HG03432 (cell line): ENCODE measurements around the gene NCOA1.
"Not testable (repeated sequence)": the region's sequence is repeated elsewhere in the genome, so short reads cannot be mapped to it uniquely, and the experiment has no call there.

Experiments
- ATAC-seq: cut with Tn5 transposase; IDR thresholded peaks from one replicate; pipeline ENCODE4 v1.9.1; 2021; ENCODE audit warnings: mild to moderate bottlenecking, moderate library complexity; ENCODE audit not compliant: unreplicated experiment

NCOA1 gene

DNA sequence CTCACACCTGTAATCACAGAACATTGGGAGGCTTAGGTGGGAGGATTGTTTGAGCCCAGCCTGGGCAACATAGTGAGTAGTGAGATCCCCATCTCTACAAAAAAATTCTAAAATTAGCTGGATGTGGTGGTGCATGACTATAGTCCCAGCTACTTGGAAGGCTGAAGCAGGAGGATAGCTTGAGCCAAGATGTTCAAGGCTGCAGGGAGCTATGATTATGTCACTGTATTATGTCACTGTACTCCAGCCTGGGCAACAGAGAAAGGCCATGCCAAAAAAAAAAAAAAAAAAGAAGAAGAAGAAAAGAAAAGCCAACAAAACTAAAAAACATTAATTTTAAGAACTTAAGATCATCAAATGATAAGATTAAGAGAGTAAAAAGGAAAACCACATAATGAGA, 17.4 kb upstream of the NCOA1 start:
- ATAC-seq = no peak

DNA sequence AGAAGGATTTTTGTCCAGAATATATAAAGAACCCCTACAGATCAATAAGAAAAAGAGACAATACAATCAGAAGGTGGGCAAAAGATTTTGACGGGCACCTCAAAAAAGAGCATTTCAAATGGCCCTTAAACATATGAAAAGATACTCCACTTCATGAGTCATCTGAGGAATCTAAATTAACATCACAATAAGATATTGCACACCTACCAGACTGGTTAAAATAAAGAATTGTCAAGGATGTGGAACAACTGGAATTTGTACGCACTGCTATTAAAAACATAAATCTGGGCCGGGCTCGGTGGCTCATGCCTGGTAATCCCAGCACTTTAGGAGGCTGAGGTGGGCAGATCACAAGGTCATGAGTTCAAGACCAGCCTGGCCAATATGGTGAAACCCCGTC, 17.0 kb upstream of the NCOA1 start:
- no peak for ATAC-seq

- ATAC-seq = no peak
Observed at GRCh38 chr2:24477229-24477628, 13.8 kb upstream of the NCOA1 start.

DNA sequence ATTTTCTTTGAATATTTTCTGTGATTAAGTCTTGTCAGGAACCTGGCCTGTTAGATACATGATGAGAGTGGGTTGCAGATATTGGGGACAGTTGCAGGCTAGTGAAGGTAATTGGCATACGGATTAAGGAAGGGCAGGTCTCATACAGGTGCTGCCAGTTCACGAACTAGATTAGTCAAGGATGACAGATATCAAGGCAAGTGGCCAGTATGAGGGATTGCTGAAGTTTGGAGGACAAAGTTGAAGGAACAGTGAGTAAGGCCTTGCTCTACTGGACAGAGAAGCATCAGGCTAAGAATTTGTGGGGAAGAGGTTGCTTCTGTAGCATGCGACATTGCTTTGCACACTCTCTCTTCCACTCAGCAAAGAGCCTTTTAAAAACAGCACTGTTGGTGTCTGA, 12.8 kb upstream of the NCOA1 start:
- ATAC-seq = no peak

GRCh38 chr2:24480245-24480644, 10.8 kb upstream of the NCOA1 start:
- no peak for ATAC-seq

- no peak for ATAC-seq
Observed at GRCh38 chr2:24482251-24482971, 8.6 kb upstream of the NCOA1 start.

- ATAC-seq = no peak
Observed at GRCh38 chr2:24482972-24483300, 8.1 kb upstream of the NCOA1 start.

GRCh38 chr2:24484677-24485076, 6.4 kb upstream of the NCOA1 start:
- not testable (repeated sequence) for ATAC-seq

DNA sequence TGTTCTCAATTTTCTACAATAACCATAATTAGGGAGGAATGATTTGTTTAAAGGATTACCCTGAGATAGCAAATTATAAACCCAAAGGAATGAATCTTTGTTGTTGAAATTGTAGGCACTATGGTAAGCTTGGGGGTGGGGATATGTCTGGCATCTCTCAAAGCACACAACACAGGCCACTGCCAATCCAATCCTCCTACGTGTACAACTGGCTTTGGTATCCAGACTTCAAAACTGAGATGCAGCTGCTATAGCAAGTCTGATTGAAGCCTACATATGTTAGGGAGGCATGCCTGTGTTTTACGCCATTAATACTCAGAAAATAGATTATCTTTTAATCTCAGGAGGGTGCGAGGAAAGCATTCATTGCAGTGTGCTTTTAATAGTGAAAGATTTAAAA, 5.9 kb upstream of the NCOA1 start:
- no peak for ATAC-seq

DNA sequence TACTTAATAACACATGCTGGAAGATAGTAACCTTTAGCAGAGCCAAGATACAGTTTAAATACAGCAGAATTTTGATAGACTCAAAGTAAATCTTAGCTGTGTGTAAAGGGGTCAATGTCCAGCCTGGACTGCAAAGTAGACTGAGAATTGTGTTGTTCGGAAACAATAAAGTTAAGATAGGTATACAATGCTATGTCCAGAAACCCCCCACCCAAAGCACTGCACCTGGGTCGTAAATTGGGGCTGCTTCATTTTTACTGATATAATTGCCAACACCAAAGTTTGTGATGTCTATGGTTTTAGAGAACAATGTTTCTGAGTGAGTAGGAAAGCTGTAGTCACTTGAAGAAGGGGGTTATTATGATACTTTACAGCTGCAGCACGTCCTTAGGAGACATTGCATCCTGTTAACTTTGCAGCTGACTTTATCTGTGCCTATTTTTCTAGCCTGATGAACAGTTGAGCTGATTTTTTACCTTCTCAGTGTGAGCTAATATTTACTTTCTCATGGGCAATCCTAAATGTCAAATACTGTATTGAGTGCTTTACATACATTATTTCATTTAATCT, 4.3 kb upstream of the NCOA1 start:
- no peak for ATAC-seq

- no peak for ATAC-seq
Observed at GRCh38 chr2:24489465-24490180, 1.4 kb upstream of the NCOA1 start.

- ATAC-seq = no peak
Observed at GRCh38 chr2:24490181-24490689, 819 bp upstream of the NCOA1 start.

- peak; percentile 54 for ATAC-seq
Observed at GRCh38 chr2:24491542-24492420, 727 bp downstream of the NCOA1 start.

DNA sequence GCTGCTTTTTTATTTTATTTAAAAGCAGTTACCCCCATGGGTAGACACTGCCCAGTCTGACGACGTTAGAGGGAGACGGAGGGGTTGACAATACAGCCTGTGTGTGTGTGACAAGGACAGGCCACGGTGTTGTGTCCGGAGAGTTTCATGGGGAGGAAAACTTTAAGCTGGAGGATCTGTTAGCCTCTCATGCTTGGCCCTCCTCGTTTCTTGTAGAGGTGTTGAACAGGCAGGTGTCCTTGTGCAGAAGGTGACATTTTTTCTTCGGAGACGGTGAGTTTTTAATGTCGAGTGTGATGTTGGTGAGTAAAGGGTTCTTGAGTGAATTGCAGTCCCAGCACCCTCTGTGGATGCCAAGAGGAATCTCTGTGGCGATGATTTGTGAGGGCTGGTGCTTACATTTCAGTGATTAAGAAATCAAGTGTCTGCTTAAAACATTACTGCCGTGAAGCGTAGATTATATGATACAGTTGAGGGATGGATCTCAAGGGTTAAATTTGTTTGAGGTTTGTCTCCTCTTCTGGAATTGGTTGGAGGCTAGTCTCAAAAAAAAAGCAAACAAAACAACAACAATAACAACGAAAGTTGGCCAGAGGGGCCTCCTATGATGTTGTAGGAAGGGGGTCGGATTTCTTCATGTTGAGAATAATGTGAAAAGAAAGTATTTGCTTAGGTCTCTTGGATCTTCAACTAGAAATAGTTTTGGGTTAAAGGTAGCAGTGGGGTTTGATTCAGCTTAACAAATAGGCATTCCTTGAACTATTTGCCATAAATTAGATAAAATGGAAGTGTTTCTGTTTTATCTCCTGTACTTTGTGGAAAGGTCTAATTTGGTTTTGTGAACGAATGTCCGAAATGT, 1.6 kb downstream of the NCOA1 start:
- ATAC-seq = no peak

DNA sequence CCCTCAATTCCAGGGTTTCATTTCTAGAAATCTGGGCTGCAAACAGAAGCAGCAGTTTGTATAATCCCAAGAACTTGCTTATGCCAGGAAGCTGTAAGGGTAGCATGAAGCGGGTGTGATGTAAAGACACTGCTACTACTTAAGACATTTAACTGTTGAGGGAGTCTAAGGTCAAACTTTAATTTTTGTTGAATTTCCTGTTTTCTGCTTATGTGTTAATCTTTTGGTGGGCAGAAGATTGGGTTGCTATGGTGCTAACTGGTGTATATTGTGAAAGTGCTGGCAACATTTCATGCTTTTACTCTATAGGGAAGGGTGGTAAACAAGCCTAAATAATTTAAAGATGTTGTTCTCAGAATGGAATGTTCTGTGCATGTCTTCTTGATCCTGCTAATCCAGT, 2.7 kb downstream of the NCOA1 start:
- no peak for ATAC-seq

- no peak for ATAC-seq
Observed at GRCh38 chr2:24494410-24494809, 3.4 kb downstream of the NCOA1 start.

DNA sequence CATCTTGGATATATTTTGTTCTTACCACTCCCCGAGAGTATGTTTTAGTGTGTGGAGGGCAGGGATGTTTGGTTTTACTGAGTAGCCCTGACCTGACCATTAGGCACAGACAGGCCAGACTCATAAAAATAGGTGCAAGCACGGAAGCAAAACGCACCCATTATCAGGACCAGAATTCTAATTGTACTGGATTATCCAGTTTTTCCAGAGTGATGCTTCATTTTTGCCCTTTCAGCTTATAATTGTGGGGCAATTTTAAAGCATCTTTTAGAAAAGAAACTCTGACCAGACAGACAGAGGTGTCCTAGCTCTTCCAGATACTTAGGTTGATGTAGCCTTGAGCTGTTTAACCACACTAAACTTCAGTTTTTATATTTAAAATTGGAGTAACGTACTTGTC, 4.4 kb downstream of the NCOA1 start:
- ATAC-seq = no peak

DNA sequence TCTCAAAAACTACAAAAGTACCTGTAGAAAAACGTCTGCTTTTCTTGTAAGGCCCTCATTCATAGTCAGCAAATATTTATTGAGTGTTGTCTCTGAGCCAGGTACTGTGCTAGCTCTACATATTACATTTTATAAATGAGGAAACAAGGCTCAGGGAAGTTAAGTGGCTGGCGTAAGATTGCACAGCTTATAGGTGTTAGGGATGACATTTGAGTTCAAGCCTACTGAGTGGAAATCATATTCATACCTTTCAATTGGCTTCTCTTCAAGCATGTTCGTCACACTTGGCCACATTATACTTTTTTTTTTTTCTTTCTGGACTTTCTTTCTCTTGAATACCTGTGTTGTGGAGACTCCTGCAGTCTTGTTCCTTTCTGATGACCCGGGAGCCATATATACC, 5.9 kb downstream of the NCOA1 start:
- no peak for ATAC-seq

DNA sequence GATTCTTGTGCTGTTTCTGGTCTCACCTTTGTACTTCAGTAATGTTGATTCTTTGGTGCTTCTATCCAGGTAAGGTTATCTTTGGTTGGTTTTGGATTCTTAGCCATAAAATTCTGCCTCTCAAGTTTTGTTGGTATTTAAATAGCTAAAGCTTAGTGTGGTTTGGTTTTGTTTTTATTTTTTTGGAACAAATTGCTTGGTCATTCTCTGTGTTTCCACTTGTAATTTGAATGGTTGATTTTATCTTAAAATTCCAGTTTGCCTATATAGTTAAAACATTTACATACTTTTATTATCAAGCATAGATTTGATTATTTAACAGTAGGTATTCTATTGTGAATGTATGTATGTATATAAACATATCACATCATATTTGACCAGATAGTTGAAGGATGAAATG, 6.6 kb downstream of the NCOA1 start:
- no peak for ATAC-seq

GRCh38 chr2:24498121-24498520, 7.1 kb downstream of the NCOA1 start:
- ATAC-seq = no peak
